ENCODE data around the gene SPC24.

Gene SPC24, protein sequence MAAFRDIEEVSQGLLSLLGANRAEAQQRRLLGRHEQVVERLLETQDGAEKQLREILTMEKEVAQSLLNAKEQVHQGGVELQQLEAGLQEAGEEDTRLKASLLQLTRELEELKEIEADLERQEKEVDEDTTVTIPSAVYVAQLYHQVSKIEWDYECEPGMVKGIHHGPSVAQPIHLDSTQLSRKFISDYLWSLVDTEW

DNA sequence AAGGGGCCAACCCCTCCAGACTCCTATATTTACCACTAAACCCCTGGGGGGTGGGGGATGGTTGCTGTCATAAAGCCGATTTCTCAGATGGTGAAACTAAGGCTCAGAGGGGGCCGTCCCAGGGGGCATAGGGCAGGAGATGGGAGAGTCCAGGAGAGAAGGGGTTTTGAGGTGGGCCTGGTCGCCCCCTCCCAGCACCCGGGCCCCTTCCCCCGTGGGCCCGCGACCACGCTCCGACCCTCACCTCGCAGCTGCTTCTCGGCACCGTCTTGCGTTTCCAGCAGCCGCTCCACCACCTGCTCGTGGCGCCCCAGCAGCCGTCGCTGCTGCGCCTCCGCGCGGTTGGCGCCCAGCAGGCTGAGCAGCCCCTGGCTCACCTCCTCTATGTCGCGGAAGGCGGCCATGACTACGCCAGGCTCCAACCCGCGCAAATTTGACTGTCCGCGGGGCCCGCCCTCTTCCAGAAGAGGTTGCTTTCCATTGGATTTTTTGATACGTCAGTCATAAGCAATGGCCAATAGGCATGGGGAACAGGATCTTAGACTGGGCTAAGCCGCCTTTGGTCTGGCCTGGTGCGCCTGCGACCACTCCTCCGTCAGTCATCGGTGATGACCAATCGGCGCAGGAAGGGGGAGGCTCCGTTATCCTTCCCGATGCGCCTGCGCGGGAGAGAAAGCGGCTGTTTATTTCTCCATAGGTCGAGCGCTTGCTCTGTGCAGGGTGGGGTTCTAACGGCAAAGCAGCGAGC lies at the start of gene SPC24:
Gene SPC24 (minus strand): TSS at position 410 of the 748 bp plus-strand sequence. CDS start 6 bp downstream, at position 404.
- peak; percentile 98 for DNase-seq (ENCODE audit: low spot score)

DNA sequence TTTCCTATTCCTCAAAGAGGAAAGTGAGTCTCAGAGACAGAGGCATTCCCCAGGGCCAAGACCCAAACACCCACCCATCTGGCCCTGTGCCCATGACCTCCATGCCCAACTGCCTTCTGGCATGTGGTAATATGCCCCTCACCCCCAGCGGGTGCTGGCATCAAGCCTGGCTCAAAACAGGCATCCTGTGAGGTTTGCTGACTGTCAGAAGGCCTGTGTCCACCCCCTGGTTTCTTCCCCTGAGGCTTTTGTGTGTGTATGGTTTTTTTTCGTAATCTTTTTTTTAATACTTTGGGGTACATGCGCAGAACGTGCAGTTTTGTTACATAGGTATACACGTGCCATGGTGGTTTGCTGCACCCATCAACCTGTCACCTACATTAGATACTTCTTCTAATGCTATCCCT lies 49.4 kb upstream of the SPC24 start:
- DNase-seq (ENCODE audit: low spot score) = no peak

DNA sequence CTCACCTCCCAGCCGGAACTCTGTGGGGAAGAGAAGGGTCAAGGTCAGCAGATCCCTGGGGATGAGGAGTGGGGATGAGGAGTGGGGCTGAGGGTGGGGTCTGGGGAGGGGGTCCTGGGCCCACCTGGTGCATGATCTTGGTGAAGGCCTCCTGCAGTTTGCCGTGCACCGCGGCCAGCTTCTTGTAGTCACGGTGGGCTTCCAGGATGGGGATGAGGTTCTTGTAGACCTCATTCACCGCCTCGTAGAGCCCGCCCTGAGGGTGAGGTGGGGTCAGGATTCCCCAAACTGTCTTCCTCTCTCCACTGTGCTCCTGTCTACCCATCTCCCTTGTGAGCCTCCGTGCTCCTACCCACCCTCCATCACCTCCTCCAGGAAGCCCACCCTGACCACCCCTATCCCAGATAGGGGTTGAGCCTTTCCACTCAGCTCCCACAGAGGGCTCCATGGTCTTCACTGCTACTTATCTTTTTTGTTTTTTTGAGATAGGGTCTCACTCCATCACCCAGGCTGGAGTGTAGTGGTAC lies 48.6 kb upstream of the SPC24 start:
- DNase-seq (ENCODE audit: low spot score) = no peak

DNA sequence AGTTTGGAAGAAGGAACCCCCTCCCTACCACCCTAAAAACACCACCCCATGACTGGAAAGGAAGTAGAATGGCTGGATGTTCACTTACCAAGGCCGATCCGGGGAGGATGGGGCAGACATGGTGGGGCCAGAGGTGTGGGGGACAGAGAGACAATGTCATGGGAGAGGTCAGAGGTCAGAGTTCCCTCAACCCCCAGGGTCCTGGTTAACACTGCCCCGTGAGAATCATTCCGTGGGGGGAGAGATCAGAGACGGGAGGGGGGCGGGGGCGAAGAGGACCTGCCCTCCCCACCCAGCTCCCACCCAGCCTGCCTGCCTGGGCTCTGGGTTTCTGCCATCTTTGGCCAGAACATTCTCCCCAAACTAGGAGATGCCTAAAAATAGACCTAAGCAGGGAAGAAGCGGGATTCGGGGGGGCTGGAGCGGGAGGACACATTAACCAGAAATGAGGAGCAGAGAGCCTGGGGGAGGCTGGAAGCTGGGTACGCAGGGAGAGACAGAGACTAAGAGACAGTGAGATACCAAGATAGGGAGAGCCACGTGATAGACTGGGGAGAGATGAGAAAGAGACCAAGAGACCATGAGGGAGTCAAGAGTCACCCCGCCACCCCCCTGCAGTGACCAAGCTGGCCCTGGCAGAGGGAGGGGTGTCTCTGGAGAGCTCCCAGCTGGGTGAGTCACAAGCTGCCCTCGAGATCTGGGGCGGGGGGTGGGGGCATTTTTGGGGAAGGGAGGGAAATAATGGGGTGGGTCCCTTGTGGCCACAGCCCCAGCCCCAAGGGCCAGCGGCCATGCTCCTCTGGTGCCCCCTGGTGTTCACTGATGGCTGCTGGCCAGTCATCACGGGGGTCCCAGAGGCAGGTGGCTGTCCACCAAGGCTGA lies 47.9 kb upstream of the SPC24 start:
- peak; percentile 34 for DNase-seq (ENCODE audit: low spot score)

DNA sequence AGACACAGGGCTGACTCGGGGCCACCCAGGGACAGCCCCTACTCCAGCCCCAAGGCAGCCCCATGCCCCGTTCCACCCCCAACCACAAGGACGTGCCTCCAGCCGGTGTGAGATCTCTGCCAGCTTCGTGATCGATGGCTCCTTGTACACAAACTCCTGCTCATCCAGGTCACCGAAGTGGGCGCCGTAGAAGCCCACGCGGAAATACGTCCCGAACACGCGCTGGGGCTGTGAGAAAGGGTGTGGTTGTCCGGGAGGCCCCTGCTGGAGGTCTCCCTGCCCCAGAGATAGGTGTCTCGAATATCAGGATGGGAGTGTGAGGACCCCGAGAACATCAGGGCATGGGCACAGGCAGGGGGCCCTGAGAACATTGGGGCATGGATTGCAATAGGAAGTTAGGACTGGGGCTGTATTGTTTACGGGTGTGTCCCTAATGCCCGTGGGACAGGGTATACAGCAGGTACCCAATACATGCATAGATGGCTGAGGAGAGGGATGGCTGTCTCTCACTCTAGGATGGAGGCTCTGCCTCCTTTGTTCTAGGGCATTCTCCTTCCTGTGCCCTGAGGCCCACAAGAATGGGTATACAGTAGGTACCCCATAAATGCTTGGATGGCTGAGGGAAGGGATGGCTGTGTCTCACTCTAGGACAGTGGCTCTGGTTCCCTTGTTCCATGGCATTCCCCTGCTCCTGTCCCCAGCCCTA lies 47.1 kb upstream of the SPC24 start:
- no peak for DNase-seq (ENCODE audit: low spot score)

DNA sequence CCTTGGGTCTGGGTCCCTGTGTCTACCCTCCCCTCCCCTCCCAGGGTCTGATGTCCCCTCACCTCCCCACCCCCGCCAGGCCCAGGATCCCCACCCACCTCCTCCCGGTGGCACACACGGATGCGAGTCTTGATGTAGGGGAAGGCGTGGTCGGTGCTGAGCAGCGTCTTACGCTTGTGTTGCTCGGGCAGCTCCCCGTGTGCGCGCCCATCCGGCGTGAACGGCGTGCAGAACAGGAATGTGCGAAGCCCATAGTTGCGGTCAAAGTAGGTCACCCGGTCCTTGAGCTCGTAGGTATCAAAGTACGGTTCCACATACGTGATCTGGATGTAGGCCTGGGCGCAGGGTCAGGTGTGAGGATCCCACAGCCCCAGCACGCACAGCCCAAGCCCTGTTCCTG lies 46.2 kb upstream of the SPC24 start:
- DNase-seq (ENCODE audit: low spot score) = no peak

DNA sequence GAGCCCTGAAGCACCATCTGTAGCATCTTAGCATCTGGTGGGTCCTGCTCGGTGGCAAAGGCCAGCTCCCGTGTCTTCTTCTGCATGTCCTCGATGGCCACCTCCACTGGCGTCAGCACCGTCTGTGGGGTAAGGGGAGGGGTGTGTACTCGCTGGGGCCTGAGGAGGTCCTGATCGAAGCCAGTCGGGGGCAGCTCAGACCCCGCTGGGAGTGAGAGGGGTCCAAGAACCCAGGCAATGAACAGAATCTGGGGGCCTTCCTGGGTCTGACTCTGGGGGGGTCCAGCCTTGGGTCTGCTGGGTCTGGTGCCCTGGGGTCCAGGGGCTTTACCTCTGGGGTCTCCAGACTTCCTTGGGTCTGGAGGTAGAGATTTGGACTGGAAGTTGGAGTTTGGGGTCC lies 45.3 kb upstream of the SPC24 start:
- DNase-seq (ENCODE audit: low spot score) = no peak

DNA sequence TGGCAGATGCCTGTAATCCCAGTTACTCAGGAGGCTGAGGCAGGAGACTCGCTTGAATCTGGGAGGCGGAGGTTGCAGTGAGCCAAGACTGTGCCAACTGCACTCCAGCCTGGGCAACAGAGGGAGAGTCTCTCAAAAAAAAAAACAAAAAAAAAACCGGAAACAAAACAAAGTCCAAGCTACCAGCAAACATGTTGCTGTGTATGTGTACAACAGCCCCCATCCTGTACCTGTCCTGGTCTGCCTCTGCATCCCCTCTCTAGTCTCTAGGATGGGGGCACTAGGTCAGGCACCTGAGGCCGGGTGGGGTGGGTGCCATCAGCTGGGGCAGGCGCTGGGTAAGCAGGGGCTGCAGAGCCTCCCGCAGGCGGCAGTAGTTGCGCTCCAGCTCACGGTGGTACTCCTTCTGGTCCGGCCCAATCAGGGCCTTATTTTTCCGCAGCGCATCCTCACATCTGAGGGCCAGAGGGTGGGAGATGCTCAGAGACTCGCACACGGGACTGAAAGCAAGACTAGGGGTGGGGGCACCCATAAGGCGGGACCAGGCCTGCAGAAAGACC lies 44.5 kb upstream of the SPC24 start:
- no peak for DNase-seq (ENCODE audit: low spot score)

DNA sequence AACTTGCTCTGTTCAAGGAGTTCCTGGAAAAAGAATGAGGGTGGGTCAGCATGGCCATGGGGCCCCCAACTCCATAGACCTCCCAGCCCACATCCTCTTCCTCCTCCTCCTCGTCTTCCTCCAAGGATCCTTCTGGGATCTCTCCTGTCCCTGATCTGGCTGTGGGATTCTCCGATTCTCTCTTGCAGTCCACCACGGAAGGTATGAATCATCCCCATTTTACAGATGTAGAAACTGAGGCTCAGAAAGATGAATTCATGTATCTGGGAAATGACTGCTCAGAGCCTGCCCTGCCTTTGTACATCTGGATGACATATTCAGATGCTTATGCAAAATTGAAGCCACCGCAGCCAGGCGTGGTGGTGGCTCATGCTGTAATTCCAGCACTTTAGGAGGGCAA lies 43.9 kb upstream of the SPC24 start:
- no peak for DNase-seq (ENCODE audit: low spot score)

DNA sequence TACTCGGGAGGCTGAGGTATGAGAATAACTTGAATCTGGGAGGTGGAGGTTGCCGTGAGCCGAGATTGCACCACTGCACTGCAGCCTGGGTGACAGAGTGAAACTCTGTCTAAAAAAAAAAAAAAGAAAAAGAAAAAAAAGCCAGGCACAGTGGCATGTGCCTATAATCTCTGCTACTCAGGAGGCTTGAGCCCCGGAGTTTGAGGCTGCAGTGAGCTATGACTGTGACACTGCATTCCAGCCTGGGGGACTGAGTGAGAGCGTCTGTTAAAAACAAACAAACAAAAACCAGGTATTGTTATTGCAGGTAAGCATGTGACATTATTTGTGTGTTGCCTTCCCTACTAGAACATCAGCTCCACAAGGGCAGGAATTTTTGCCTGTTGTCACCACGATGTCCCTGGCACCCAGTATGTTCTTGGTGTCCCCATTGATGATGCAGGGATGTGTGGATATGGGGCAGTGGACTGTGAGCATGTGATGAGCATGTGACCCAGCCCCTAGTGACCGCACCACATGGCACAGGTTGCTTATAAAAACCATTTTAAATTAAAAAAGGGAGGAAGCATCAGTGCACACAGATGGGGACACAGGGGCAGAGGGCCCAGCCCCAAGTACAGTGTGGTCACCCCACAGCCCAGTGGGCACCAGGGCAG lies 43.3 kb upstream of the SPC24 start:
- no peak for DNase-seq (ENCODE audit: low spot score)

DNA sequence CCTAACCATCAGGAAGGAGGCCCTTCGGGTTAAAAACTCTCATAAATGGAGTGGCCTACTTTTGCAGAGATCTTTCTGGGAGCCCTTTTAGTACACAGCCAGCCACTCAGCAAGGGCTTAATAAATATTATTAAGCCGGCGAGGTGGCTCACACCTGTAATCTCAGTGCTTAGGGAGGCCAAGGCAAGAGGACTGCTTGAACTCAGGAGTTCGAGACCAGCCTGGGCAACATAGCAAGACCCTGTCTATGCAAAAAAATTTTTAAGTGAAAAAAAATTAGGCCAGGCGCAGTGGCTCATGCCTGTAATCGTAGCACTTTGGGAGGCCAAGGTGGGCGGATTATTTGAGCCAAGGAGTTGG lies 42.6 kb upstream of the SPC24 start:
- no peak for DNase-seq (ENCODE audit: low spot score)

DNA sequence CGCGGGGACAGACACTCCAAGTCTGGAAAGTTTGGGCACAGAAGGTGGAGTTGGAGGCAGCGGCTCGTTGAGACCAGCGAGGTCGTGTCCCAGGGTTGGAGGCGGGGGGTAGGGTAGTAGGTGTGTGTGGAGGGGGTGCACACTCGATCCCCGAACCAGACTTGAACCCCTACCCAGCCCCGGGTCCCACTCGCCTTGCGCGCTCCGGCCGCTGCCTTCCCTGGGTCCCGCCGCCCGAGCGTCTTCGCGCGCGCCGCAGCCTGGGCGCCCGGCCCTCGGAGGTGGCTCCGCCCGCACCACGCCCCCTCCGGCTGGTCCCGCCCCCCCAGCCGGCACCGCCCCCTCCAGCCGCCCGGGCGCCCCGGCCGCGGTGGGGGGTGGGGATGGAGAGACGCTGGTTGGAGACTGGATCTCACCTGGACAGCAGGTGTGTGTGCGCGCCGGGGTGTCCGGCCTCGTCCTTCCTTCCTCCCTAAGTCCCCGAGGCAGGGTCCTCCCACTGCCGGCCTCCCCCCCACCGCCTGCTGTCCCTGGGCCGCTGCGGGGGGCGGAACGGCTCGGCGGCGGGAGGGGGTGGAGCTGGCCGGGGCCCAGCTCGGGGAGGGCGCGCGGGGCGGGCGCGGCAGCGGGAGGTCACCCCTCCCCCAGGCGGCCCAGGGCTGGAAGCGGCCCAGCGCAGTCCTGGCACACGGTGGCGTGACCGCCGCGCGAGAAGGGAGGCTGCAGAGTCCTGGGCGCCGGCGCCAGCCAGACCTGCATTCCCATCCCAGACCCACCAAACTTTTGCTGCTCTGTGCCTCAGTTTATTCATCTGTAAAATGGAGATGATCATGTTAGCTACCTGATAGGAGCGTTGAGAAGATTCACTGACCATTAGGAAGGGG lies 42.0 kb upstream of the SPC24 start, which contains the start of gene KANK2:
Gene KANK2 (minus strand): TSS at position 255 of the 884 bp plus-strand sequence. CDS start 3,034 bp downstream, outside the sequence.
- DNase-seq (ENCODE audit: low spot score) = peak; percentile 70

DNA sequence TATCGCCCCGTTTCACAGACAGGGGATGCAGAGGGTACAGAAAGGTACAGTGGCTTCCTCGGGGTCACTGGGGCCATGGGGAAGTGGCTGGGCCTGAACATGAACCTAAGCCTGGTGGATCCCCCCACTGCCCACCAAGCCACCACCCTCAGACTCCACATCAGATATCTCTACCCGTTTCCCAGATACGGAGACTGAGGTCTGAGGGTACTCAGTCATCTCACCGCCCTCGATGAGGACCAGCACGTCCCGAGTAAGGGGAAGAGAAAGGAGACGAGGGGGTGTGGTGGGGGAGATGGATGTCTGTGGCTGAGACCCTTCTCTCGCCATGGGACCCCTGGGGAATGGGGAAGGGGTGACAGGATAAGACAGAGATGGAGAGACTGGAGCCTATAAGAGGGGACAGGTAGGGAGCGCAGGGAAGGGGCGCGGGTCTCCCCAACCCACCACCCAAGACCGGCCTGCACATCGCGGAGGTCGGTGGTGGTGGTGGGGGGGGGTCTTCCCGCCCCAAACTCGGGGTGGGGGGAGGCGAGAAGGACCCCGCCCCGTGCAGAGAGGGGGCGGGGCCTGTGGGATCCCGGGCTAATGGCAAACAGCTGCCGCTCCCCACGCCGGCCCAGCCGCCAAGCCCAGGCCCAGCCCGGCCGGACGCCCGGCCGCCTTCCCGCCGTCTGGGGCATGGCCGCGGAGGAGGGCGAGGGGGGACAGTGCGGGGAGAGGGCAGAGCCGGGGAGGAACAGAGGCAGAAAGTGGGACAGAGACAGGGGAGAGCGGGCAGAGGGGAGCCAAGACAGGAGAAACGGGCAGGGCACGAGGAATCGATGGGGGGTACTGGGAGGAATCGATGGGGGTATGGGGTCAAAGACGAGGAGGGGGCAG lies 41.1 kb upstream of the SPC24 start:
- DNase-seq (ENCODE audit: low spot score) = no peak

DNA sequence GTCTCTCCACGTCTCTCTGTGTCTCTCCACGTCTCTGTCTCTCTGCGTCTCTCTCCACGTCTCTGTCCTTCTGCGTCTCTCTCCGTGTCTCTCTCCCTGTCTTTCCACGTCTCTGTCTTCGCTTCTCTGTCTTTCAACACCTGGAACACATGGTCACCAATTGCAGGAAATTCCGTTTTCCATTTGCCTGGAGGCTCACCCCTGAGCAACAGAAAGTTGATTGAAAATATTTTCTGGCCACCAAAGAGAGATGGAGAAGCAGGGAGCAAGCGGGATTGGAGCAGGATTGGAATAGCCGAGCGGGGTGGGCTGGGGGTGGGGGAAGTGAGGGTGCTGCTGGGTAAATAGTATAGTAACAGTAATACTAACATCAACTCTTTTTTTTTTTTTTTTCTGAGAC lies 40.1 kb upstream of the SPC24 start:
- no peak for DNase-seq (ENCODE audit: low spot score)

DNA sequence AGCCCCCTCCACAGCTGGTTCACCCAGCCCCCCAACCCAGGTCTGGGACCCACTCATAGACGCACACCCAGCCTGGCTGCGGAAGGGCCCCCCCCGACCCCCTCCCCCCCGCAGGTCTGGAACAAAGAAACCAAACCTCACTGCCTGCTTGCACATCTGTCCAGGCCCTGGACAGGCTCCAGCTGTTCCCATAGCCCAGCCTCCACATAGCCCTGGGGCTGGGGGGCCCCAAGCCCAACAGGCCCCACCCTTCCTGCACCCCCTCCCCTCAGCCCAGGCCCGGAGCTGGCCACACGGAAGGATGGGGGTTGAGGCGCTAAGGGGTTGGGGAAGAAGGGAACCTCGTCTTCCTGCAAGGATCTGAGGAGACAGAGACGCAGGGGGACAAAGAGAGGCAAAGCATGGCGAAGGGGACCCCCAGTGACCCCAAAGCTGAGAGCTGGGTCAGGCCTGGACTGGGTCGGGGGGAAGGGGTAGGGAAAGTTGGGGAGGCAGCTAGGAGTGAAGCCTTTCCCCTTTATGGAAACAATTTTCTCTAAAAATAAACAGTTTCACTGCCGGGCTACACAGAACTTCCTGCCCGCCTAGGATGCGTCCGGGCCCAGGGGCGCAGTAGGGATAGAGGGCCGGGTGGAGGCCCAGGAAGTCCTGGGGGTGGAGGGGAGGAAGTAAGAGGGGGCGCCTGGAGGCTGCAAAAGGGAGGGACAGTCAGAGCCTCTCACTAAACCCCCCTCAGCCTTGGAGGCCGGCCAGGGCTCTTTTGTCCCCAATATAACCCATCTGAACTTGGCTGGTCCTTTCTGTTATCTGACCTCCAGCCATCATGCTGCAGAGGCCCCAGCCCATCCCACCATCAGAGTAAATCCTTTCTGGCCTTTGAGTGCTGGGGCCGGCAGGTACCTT lies 39.3 kb upstream of the SPC24 start:
- DNase-seq (ENCODE audit: low spot score) = no peak

DNA sequence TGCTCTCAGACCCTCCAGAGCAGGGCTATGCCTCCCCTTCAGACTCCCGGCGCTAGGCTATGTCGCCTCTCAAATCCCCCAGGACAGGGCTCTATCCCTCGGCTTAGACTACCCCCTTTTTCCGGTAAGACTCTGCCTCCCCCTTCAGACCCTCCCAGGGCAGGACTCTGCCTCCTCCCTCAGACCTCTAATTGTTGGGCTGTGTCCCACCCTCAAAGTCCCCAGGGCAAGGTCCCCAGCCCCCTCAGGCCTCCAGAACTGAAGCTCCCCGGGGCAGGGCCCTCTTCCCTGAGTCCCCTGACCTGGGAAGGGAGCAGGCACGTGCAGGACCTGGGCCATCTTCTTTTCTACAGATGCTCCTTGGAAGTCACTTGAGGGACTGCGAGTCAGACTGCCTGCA lies 38.6 kb upstream of the SPC24 start:
- DNase-seq (ENCODE audit: low spot score) = no peak

DNA sequence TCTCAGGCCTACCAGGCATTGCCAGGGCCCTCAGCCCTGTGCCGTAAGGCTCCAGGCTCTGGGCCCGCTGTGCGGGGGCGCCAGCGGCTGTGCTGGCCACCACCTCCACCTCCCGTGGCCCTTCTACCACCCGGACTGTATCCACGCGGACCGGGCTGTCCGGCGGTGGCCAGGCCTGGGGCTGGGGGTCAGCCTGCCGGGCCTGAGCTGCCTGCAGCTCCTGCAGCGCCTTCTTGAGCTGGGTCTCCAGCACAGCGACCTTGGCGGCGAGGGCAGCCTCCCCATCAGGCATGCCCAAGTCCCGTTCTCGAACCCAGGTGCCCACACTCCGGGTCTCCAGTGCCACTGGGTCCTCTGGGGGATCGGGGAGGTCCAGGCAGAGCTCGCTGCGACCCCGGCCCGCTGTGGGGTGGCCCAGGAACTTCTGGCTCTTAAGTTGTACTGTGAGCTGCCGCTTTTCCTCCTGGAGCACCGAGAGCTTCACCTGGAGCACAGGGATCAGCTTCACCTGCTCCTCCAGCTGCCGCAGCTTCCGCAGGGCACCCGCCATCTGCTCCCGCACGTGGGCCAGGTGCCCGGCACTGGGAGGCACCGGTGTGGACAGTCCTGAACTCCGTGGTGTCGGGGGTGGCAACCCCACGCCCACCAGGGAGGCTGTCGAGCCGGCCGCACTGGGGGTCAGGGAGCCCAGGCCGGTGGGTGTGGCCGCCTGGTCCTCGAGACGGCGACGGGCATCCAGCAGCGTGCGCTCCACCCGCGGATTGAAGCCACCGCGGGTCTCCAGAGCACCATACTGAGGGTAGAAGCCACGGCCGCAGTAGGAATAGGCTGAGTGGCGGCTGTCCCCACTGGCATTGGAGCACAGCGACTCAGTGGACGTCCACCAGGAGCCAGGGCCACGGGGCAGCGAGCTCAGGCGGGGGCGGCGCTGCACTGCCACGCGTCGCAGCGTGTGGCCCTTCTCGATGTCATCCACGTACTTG lies 37.7 kb upstream of the SPC24 start:
- no peak for DNase-seq (ENCODE audit: low spot score)
